Cardiac fibroblast (primary cell): Measurements from ENCODE around the gene SMIM32.

Experiments
- DNase-seq, 2 donors: peaks; one replicate each; pipeline versions ENCODE4 v3.0.0 to v3.0.0-alpha.2; 2010; ENCODE audit warnings: low read depth in 2 of 2
- H3K4me3 ChIP-seq, 2 donors: replicated peaks in 1 of 2; 1 replicate in 1 of 2; 2 replicates in 1 of 2; pipeline ENCODE4 v1.5.1; 2011; ENCODE audit warnings: low read depth in 2 of 2, low read length in 2 of 2, mild to moderate bottlenecking in 2 of 2, moderate library complexity in 1 of 2
- TF ChIP-seq, protein P1 (sequence below): IDR thresholded peaks from one replicate; pipeline ENCODE4 v1.5.1; 2011; ENCODE audit warnings: low read depth, mild to moderate bottlenecking, low read length, inconsistent platforms

The SMIM32 gene

DNA sequence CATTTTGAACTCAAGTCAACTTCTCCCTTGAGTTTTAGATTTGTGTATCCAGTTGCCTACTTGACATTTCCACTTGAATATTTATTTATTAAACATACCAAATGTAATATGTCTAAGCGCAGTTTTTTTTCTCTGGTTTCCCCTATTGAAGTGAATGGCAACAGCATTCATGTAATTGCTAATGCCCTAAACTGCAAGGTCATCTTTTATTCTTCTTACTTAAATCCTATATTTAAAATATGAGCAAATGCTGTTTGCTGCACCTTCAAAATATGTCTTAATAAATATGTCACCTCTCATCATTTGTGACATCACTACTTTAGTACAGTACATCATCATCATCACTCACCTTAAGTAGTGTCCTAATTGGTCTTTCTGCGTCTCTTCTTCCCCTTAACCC is 37.9 kb downstream of the SMIM32 start:
- TF ChIP-seq, protein P1, sequence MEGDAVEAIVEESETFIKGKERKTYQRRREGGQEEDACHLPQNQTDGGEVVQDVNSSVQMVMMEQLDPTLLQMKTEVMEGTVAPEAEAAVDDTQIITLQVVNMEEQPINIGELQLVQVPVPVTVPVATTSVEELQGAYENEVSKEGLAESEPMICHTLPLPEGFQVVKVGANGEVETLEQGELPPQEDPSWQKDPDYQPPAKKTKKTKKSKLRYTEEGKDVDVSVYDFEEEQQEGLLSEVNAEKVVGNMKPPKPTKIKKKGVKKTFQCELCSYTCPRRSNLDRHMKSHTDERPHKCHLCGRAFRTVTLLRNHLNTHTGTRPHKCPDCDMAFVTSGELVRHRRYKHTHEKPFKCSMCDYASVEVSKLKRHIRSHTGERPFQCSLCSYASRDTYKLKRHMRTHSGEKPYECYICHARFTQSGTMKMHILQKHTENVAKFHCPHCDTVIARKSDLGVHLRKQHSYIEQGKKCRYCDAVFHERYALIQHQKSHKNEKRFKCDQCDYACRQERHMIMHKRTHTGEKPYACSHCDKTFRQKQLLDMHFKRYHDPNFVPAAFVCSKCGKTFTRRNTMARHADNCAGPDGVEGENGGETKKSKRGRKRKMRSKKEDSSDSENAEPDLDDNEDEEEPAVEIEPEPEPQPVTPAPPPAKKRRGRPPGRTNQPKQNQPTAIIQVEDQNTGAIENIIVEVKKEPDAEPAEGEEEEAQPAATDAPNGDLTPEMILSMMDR = no peak
- no peak for DNase-seq

DNA sequence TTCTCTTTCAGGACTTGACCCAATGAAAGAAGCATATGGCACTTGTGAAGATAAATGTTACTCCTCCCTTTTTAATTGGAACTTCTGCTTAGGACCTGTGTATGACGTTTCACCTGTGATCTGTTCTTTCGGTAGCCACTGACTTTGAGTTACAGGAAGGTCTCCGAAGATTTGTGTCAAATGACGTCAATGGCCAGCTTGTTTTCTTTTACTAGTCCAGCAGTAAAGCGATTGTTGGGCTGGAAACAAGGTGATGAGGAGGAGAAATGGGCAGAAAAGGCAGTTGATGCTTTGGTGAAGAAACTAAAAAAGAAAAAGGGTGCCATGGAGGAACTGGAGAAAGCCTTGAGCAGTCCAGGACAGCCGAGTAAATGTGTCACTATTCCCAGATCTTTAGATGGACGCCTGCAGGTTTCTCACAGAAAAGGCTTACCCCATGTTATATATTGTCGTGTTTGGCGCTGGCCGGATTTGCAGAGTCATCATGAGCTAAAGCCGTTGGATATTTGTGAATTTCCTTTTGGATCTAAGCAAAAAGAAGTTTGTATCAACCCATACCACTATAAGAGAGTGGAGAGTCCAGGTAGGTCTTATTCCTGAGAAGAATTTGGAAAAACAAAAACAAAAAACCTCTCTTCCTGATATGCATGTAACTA is 39.3 kb downstream of the SMIM32 start:
- no peak for DNase-seq
- H3K4me3 ChIP-seq = no peak overlapping the region
- TF ChIP-seq, protein P1 = no peak

More for the DNA sequence above, 37.9 kb downstream of the SMIM32 start:
- H3K4me3 ChIP-seq = no peak overlapping the region

DNA sequence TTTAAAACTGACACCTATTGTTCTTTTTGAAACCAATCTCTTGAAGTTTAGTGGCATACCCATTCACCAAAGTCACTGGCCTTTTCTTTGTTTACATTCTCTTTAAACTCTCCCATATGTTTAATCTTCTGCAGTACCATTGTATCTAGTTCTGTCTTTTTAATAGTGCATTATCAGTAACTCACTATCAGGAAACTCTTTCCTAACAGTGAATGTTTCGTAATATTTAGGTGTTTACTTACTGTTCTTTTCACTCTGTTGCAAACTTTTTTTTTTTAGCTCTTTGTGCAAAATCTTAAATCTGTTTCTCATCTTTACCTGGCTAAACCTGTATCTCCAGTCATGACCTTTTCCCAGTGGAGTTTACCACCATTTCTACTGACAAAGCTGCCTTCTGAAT is 43.1 kb downstream of the SMIM32 start:
- no peak overlapping the region for H3K4me3 ChIP-seq
- TF ChIP-seq, protein P1 = no peak
- no peak for DNase-seq

DNA sequence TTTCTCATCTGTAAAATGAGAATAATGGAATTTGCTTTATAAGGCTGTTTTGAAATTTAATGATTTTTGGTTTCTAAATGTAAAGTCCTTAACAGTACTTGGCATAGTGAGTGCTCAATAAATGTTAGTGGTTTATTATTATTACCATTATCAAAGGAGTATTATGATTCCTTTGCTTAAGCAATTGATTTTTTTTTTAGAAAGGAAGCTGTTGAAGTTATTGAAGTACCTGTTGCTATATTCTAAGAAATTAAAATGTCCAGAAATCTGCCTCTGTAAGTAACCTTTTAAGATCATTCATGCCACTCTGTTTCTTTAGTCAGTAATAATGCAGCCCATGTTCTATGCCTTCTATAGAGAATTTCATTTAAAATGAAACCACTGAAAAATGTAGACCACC is 45.3 kb downstream of the SMIM32 start:
- no peak overlapping the region for H3K4me3 ChIP-seq
- TF ChIP-seq, protein P1 = no peak
- no peak for DNase-seq

DNA sequence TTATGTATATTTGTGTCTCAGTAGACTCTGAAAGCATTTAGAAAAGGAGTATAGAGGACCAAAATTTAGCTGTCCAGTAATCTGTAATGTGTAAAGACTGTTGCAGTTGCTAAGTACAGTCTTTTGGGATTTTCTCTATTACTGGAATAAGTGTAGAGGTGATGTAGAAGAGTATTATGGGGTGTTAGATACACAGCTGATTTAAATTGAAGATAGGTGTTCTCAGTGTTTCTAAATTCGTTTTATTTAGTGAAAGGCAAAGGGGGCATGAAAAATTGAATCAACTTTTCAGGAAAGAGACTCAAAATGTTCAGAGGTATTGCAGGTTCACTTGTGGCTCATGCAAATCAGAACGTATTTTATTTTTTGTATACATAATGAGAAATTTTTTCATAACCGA is 46.8 kb downstream of the SMIM32 start:
- H3K4me3 ChIP-seq = no peak overlapping the region
- TF ChIP-seq, protein P1 = no peak
- DNase-seq = no peak

DNA sequence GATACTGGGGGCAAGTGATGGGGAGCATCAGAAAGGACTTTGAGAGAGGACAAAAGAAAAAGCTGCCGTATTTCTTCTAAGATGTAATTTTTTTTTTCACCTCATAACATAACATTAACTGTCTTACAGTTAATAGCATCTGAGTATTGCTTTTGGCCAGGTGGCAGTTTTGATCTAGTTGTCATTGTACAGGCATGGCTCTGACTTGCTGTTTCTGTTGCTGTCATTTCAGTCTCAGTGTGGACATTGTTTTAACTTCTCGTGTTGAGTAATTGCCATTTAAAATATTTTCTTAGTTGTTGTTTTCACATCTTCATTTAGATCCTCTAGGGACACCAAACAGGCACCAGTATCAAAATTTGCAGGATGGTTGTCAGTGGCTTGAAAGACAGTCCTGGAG is 47.9 kb downstream of the SMIM32 start:
- no peak for DNase-seq
- TF ChIP-seq, protein P1 = no peak
- H3K4me3 ChIP-seq = no peak overlapping the region

DNA sequence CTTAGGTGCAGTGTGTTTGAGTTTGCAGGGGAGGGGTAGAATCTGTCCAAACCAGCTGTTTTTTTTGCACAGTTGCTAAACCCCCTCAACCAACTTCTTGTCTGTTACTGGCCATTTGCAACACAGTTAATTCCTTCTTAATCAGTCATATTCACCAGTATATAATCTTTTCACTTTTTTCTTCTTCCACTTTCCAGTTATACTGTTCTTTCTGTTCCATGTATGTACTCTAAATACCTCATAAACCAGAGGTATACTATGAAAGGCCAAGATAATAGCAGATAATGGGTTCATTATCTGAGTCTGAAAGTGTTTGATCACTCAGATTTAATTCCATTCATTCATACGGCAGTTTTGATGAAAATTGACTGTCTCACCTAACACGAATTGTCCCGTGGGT is 49.2 kb downstream of the SMIM32 start:
- TF ChIP-seq, protein P1 = no peak
- no peak overlapping the region for H3K4me3 ChIP-seq
- no peak for DNase-seq
